GM21737 (cell line): ENCODE data around the gene AKAP17A.

Experiments
- ATAC-seq: cut with Tn5 transposase; IDR thresholded peaks from one replicate; pipeline ENCODE4 v1.9.1; 2021; ENCODE audit warnings: mild to moderate bottlenecking, moderate library complexity; ENCODE audit not compliant: unreplicated experiment

Gene AKAP17A

GRCh38 chrX:1581132-1581531, 10.3 kb upstream of the AKAP17A start:
- ATAC-seq = no peak

DNA sequence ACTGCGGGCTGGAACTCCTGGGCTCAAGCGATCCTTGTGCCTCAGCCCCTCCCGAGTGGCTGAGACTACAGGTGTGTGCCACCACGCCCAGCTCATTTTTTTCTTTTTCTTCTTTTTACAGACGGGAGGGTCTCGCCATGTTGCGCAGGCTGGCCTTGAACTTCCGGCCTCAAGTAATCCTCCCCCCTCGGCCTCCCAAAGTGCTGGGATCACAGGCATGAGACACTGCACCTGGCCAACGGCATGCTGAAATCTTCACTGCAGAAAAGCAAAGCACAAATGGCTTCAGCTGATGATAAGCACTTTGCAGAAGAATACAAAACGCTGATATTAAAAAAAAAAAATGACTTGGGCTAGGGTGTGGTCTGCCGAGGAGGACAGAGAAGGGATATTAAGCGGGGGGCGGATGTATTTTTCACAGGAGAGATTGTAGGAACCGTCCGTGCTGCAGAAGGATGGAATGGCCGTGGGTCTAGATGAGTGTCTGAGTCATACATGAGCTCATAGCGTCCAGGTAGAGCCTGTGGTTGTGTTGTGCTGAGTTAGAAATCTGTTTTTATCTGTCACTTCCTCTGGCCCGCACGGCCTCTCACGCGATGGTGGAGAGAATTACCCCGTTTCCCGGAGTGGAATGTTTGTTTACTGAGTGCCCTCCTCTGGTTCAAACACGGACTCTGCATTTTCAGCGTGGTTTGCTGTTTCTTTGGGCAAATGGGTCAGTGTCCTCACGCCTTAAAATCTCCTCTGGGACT, 8.5 kb upstream of the AKAP17A start:
- no peak for ATAC-seq

- no peak for ATAC-seq
Observed at GRCh38 chrX:1584237-1585011, 7.0 kb upstream of the AKAP17A start.

- no peak for ATAC-seq
Observed at GRCh38 chrX:1587161-1587560, 4.2 kb upstream of the AKAP17A start.

GRCh38 chrX:1589356-1590130, 1.9 kb upstream of the AKAP17A start:
- ATAC-seq = no peak

GRCh38 chrX:1591863-1592469, 562 bp downstream of the AKAP17A start:
- no peak for ATAC-seq

GRCh38 chrX:1592470-1593142, 1.2 kb downstream of the AKAP17A start:
- ATAC-seq = no peak

DNA sequence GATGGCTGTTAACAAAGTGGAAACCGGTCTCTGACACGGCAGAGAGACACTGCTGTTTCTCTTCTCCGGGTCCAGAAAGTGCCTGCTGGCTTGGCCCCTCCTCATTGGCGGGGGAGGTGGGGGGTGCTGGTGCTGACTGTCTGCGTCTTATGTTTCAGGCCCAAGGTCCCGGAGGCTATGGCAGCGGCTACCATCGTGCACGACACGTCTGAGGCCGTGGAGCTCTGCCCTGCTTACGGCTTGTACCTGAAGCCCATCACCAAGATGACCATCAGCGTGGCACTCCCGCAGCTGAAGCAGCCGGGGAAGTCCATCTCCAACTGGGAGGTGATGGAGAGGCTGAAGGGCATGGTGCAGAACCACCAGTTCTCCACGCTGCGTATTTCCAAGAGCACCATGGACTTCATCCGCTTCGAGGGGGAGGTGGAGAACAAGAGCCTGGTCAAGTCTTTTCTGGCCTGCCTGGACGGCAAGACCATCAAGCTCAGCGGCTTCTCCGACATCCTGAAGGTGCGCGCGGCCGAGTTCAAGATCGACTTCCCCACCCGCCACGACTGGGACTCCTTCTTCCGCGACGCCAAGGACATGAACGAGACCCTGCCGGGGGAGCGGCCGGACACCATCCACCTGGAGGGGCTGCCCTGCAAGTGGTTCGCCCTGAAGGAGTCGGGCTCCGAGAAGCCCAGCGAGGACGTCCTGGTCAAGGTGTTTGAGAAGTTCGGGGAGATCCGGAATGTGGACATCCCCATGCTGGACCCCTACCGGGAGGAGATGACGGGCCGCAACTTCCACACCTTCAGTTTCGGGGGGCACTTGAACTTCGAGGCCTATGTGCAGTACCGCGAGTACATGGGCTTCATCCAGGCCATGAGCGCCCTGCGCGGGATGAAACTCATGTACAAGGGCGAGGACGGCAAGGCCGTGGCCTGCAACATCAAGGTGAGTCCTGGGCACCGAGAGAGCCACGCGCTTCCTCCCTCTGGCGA, 2.2 kb downstream of the AKAP17A start:
- no peak for ATAC-seq

GRCh38 chrX:1595711-1596060, 4.3 kb downstream of the AKAP17A start:
- no peak for ATAC-seq

DNA sequence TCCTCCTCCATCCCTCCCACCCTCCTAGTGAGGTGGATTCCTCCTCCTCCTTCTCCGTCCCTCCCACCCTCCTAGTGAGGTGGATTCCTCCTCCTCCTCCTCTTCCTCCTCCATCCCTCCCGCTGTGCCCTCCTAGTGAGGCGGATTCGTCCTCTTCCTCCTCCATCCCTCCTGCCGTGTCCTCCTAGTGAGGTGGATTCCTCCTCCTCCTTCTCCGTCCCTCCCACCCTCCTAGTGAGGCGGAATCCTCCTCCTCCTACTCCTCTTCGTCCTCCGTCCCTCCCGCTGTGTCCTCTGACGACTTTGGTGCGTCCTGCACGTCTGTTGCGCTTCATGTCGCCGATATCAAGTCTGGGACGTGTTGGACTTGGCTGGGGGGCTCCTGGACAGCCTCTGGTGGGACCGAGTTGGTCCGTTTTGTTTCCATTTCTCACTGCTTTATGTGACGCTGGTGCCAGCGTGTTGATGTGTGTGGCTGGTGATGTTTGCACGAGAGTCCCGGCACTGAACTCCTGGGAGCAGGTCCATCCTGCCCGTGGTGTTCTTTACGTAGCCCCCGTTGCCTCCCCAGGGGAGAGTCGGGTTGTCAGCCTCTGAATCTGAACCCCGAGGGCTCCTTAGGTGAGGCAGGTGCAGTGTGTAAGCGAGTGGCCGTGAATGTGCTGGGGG, 5.4 kb downstream of the AKAP17A start:
- no peak for ATAC-seq

- ATAC-seq = no peak
Observed at GRCh38 chrX:1597345-1598020, 6.1 kb downstream of the AKAP17A start.

GRCh38 chrX:1598021-1598875, 6.8 kb downstream of the AKAP17A start:
- ATAC-seq = no peak

DNA sequence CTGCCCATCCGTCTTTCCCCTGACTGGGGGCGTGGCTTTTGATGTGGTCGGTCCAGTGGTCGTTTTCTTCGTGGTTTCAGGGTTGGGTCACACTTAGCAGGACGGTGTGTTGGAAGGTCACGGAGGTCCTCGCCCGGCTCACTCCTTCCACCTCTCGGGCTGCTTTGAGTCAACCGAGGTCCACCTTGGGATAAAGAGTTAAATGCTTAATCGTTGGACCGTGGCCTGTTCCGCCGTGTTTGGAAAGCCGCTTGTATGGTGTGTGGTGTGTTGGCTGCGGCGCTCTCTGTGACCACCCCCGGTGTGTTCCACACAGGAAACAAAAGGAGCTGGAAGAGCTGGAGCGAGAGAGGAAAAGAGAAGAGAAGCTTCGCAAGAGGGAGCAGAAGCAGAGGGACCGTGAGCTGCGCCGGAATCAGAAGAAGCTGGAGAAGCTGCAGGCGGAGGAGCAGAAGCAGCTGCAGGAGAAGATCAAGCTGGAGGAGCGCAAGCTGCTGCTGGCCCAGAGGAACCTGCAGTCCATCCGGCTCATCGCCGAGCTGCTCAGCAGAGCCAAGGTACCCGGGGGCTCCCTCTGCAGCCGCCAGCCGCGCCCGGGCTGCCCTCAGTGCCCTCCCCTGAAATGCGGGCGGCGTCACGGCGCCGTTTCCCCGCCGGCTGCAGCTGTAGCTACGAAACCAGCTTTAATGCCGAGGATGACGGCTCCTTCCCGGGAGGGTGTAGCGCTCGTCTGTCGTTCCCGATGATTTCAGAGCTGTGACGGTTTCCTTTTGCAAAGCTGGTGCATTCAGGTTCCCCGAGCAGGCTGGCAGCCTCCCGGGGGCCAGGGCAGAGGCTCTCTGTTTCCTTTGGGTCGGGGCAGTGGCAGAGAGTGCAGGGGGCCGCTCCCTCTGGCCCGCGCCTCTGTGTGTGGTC, 7.7 kb downstream of the AKAP17A start:
- ATAC-seq = no peak

DNA sequence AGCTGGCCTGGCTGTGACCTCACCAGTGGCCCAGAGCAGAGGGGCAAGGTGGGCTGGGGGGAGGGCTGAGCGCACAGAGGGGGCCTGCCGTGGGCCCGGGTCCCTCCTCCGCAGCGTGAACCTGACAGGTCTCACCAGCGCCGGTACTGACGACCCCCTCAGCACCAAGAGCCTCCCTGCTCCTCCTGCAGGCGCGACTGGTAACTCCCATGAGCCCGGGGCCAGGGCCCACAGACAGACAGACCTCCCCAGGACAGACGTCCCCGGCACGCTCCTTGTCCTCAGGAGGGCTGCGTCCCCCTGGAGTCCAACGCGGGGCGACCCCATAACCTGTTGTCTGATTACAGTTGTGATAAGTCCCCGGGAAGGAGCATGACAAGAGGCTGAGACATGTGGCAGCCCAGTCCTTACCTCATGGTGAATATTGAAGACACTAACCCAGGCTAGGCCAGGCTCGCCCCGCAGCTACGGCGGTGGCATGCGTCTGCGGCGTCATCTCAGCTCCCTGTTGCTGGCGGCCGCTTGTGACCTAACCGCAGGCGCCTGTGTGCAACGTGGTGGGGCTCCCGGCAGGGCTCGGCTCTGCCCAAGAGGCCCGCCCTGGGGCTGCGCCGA, 8.5 kb downstream of the AKAP17A start:
- no peak for ATAC-seq

DNA sequence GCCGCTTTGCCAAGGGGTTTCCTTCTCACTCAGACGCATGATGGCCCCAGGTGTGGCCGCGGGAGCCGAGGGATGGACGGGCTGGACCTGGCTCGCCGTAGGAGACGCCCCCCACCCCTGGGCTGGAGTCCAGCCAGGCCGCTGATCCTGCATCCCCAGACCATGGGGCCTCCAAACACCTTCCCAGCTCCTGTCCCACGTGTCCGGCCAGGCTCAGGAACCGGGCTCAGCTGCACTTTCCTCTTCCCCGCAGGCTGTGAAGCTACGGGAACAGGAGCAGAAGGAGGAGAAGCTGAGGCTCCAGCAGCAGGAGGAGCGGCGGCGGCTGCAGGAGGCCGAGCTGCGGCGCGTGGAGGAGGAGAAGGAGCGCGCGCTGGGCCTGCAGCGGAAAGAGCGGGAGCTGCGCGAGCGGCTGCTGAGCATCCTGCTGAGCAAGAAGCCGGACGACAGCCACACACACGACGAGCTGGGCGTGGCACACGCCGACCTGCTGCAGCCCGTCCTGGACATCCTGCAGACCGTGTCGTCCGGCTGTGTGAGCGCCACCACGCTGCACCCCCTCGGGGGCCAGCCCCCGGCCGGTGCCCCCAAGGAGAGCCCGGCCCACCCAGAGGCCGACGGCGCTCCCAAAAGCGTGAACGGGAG, 9.1 kb downstream of the AKAP17A start:
- ATAC-seq = no peak
